SU-DHL-6 (cell line): ENCODE measurements around the gene BRD8.
"Not testable (repeated sequence)": the region's sequence is repeated elsewhere in the genome, so short reads cannot be mapped to it uniquely, and the experiment has no call there.

Source experiments
- H2AFZ ChIP-seq: fragments of 200-600 bp; sonication (generic); 2 replicates; pipeline ENCODE4 v1.6.1; 2014; ENCODE audit warnings: low read depth, mild to moderate bottlenecking, moderate library complexity, mixed read lengths, antibody characterized with exemption, low read length; ENCODE audit not compliant: severe bottlenecking
- H3F3A ChIP-seq: fragments of 200-600 bp; shearing (Covaris generic); 2 replicates; pipeline ENCODE4 v1.6.0; 2016; ENCODE audit warnings: antibody characterized with exemption, mild to moderate bottlenecking; ENCODE audit not compliant: insufficient read depth
- H3K27ac ChIP-seq: fragments of 200-600 bp; sonication (generic); 2 replicates; pipeline ENCODE4 v1.5.1; 2016; ENCODE audit warnings: low read depth, mild to moderate bottlenecking, low read length, moderate library complexity, mixed read lengths
- H3K27me3 ChIP-seq: fragments of 200-600 bp; sonication (generic), shearing (Covaris generic); 2 replicates; pipeline ENCODE4 v1.6.0; 2014; ENCODE audit warnings: mild to moderate bottlenecking, low read length
- H3K36me3 ChIP-seq: fragments of 200-600 bp; sonication (generic); 2 replicates; pipeline ENCODE4 v1.6.1; 2014; ENCODE audit warnings: mild to moderate bottlenecking, low read length, mixed read lengths
- H3K4me2 ChIP-seq: fragments of 300-600, 200-600 bp; shearing (Covaris generic), sonication (generic); 2 replicates; pipeline ENCODE4 v1.6.0; 2014; ENCODE audit warnings: low read length, low read depth, mild to moderate bottlenecking; ENCODE audit not compliant: poor library complexity, severe bottlenecking
- H3K4me3 ChIP-seq: fragments of 200-600 bp; sonication (generic); 2 replicates; pipeline ENCODE4 v1.5.1; 2014; ENCODE audit warnings: antibody characterized with exemption, low read length, mild to moderate bottlenecking, mixed read lengths; ENCODE audit not compliant: insufficient read depth, poor library complexity, severe bottlenecking
- H3K79me2 ChIP-seq: fragments of 200-600 bp; sonication (generic); 2 replicates; pipeline ENCODE4 v1.6.1; 2014; ENCODE audit warnings: mild to moderate bottlenecking, low read length, moderate library complexity; ENCODE audit not compliant: insufficient read depth
- H3K9ac ChIP-seq: fragments of 200-600 bp; sonication (generic); 2 replicates; pipeline ENCODE4 v1.7.0; 2014; ENCODE audit warnings: mild to moderate bottlenecking, low read length
- H3K9me2 ChIP-seq: fragments of 200-600 bp; sonication (generic); replicated peaks from 2 replicates; pipeline ENCODE4 v1.6.1; 2014; ENCODE audit warnings: low read length; ENCODE audit not compliant: insufficient read depth
- H3K9me3 ChIP-seq: fragments of 200-600 bp; sonication (generic); 2 replicates; pipeline ENCODE4 v1.6.1; 2014; ENCODE audit warnings: low read length, mixed read lengths; ENCODE audit not compliant: insufficient read depth
- H4K20me1 ChIP-seq: fragments of 200-600 bp; sonication (generic); 2 replicates; pipeline ENCODE4 v1.6.1; 2014; ENCODE audit warnings: low read depth, mild to moderate bottlenecking, antibody characterized with exemption, low read length, moderate library complexity, mixed read lengths
- EZH2phosphoT487 ChIP-seq: fragments of 200-600 bp; sonication (generic), shearing (Covaris generic); conservative IDR thresholded peaks from 2 replicates; pipeline ENCODE4 v1.6.1; 2018; ENCODE audit warnings: mild to moderate bottlenecking, antibody characterized with exemption, low read length, moderate library complexity, mixed read lengths
- TF ChIP-seq, protein P1 (sequence below): fragments of 200-600 bp; sonication (generic); IDR thresholded peaks from one replicate; pipeline ENCODE4 v1.5.1; 2017; ENCODE audit warnings: antibody characterized with exemption, mild to moderate bottlenecking, low read length, moderate library complexity; ENCODE audit not compliant: insufficient read depth, poor library complexity, severe bottlenecking

The BRD8 gene

DNA sequence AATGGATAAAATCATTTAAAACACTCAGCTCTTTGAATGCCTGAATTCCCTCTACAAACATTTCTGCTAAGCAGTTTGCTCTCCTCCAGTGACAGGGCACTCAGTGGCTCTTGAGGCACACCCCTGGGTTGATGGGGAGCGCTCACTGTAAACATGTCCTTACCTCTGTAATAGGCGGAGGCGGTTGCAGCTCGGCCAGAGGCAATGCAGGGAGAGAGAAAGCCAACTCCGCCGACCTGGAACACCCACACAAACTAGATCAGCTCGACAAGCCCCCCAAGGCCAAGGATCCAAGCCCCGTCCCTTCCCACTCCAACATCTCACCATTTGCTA is 34.4 kb upstream of the BRD8 start:
- Histone ChIP-seq H3K9me3 (no peaks in the 10 kb centered on the region), H2AFZ (peak overlapping the region; percentile 97), H4K20me1 (no peaks in the 10 kb centered on the region), H3K27me3 (no peaks in the 10 kb centered on the region), H3K4me3 (peak overlapping the region; percentile 99), H3K27ac (peak overlapping the region; percentile 41; the same call in 1 of the 2 replicates), H3K4me2 (peak overlapping the region; percentile 100), H3K36me3 (peaks cover 4% of the 10 kb centered on the region; the same call in 1 of the 2 replicates), H3F3A (no peaks in the 10 kb centered on the region), H3K9ac (peak overlapping the region; percentile 95), H3K9me2 (no peaks in the 10 kb centered on the region), H3K79me2 (peaks cover 50% of the 10 kb centered on the region)
- TF ChIP-seq, protein P1, sequence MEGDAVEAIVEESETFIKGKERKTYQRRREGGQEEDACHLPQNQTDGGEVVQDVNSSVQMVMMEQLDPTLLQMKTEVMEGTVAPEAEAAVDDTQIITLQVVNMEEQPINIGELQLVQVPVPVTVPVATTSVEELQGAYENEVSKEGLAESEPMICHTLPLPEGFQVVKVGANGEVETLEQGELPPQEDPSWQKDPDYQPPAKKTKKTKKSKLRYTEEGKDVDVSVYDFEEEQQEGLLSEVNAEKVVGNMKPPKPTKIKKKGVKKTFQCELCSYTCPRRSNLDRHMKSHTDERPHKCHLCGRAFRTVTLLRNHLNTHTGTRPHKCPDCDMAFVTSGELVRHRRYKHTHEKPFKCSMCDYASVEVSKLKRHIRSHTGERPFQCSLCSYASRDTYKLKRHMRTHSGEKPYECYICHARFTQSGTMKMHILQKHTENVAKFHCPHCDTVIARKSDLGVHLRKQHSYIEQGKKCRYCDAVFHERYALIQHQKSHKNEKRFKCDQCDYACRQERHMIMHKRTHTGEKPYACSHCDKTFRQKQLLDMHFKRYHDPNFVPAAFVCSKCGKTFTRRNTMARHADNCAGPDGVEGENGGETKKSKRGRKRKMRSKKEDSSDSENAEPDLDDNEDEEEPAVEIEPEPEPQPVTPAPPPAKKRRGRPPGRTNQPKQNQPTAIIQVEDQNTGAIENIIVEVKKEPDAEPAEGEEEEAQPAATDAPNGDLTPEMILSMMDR, result no peak
- TF ChIP-seq EZH2phosphoT487, result no peak

DNA sequence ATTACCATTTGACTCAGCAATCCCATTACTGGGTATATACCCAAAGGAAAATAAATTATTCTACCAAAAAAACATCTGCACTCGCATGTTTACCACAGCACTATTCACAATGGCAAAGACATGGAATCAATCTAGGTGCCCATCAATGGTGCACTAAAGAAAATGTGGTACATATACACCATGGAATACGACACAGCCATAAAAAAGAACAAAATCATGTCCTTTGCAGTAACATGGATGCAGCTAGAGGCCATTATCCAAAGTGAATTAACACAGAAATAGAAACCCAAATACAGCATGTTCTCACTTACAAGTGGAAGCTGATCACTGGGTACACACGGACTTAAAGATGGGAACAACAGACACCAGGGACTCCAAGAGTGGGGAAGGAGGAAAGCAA is 32.6 kb upstream of the BRD8 start:
- Histone ChIP-seq H3K27me3 (no peaks in the 10 kb centered on the region), H3K36me3 (peaks cover 13% of the 10 kb centered on the region; the same call in 1 of the 2 replicates), H3K79me2 (peaks cover 61% of the 10 kb centered on the region), H3K9me3 (no peaks in the 10 kb centered on the region), H3K9ac (no peak overlapping the region), H3K4me2 (peak overlapping the region; percentile 100), H2AFZ (no peak overlapping the region), H3K9me2 (no peaks in the 10 kb centered on the region), H3K27ac (no peak overlapping the region), H3K4me3 (no peak overlapping the region), H3F3A (no peaks in the 10 kb centered on the region), H4K20me1 (no peaks in the 10 kb centered on the region)
- TF ChIP-seq, protein P1, result no peak
- TF ChIP-seq EZH2phosphoT487, result no peak

DNA sequence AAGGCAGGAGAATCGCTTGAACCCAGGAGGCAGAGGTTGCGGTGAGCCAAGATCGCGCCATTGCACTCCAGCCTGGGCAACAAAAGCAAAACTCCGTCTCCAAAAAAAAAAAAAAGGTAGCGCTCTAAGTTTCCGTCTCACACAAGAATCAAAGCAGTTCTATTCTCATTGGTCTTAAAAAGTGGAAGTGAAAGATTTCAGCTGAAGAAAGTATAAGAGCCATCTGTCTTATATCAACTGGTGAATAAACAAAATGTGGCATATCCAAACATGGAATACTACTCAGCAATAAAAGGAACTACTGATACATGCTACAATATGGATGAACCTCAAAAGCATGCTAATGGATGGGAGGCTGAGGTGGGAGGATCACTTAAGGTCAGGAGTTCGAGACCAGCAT is 15.4 kb upstream of the BRD8 start:
- H3K9me2 ChIP-seq, H3K4me2 ChIP-seq, H3K9me3 ChIP-seq, H2AFZ ChIP-seq, H3K4me3 ChIP-seq, H3K27ac ChIP-seq, H3F3A ChIP-seq, H3K27me3 ChIP-seq, H3K9ac ChIP-seq, H4K20me1 ChIP-seq, H3K79me2 ChIP-seq: not testable (repeated sequence)
- H3K36me3 ChIP-seq, result peaks cover 16% of the 10 kb centered on the region; the same call in 1 of the 2 replicates

DNA sequence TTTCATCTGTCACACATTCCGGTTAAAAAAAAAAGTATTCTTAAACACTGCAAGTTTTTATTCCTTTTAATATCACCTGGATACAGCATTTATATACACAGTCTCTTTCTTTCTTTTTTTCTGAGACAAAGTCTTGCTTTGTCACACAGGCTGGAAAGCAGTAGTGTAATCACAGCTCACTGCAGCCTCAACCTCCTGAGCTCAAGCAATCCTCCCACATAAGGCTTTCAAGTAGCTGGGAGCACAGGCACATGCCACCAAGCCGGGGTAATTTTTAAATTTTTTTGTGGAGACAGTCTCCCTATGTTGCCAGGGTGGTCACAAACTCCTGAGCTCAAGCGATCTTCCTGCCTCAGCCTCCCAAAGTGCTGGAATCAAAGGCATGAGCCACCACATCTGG is 14.4 kb upstream of the BRD8 start:
- H2AFZ ChIP-seq, result no peak overlapping the region
- H3K4me2 ChIP-seq, result no peak overlapping the region
- H3K4me3 ChIP-seq, result no peak overlapping the region
- peaks cover 9% of the 10 kb centered on the region for H3F3A ChIP-seq
- peaks cover 23% of the 10 kb centered on the region for H3K36me3 ChIP-seq
- TF ChIP-seq EZH2phosphoT487, result no peak
- TF ChIP-seq, protein P1, result no peak
- no peak overlapping the region for H3K9ac ChIP-seq
- H3K79me2 ChIP-seq, result no peaks in the 10 kb centered on the region
- no peaks in the 10 kb centered on the region for H3K27me3 ChIP-seq
- H3K9me2 ChIP-seq, result no peaks in the 10 kb centered on the region
- no peak overlapping the region for H3K27ac ChIP-seq
- H3K9me3 ChIP-seq, result no peaks in the 10 kb centered on the region
- H4K20me1 ChIP-seq, result no peaks in the 10 kb centered on the region
